CD14-positive monocyte (primary cell): ENCODE results near the gene FOXJ3. TPM values are rescaled to one million over a fixed set of nuclear protein-coding genes. Genes with fewer than 3 reads are reported as not detected.

Source experiments
- DNase-seq, 3 donors: peaks; one replicate each; pipeline ENCODE4 v3.0.0-alpha.2; 2011 to 2022
- H2AFZ ChIP-seq: 2 replicates; pipeline ENCODE4 v1.6.0; 2012; ENCODE audit warnings: mild to moderate bottlenecking, low read depth, low read length, inconsistent platforms; ENCODE audit not compliant: insufficient read depth, poor library complexity, severe bottlenecking
- H3K27ac ChIP-seq, 2 donors: 1 replicate in 1 of 2; 2 replicates in 1 of 2; pipeline ENCODE4 v1.5.1; 2012 to 2013; ENCODE audit warnings: low read length in 2 of 2, control low read depth in 1 of 2, inconsistent platforms in 1 of 2, low read depth in 1 of 2, mild to moderate bottlenecking in 1 of 2
- H3K27me3 ChIP-seq, 2 donors: one replicate each; pipeline versions ENCODE4 v1.6.0 to v1.6.1; 2011 to 2013; ENCODE audit warnings: low read length in 2 of 2; ENCODE audit not compliant: control insufficient read depth in 2 of 2, insufficient read depth in 2 of 2
- H3K36me3 ChIP-seq, 2 donors: replicated peaks in 1 of 2; 1 replicate in 1 of 2; 2 replicates in 1 of 2; pipeline versions ENCODE4 v1.5.1 to v1.6.1; 2012 to 2013; ENCODE audit warnings: low read length in 2 of 2, control low read depth in 1 of 2, inconsistent platforms in 1 of 2, mild to moderate bottlenecking in 1 of 2; ENCODE audit not compliant: insufficient read depth in 2 of 2, control insufficient read depth in 1 of 2
- H3K4me1 ChIP-seq, 2 donors: 1 replicate in 1 of 2; 2 replicates in 1 of 2; pipeline versions ENCODE4 v1.5.1 to v1.6.1; 2012 to 2013; ENCODE audit warnings: low read length in 2 of 2, control low read depth in 1 of 2, inconsistent platforms in 1 of 2, mild to moderate bottlenecking in 1 of 2, moderate library complexity in 1 of 2; ENCODE audit not compliant: insufficient read depth in 2 of 2, control insufficient read depth in 1 of 2
- H3K4me2 ChIP-seq: replicated peaks from 2 replicates; pipeline ENCODE3; 2012; ENCODE audit warnings: low read length, moderate library complexity, mild to moderate bottlenecking; ENCODE audit not compliant: poor library complexity, severe bottlenecking; ENCODE audit errors: extremely low read depth
- H3K4me3 ChIP-seq, 3 experiments: fragments of 200-600 bp in 1 of 3; sonication (generic) in 1 of 3; replicated peaks in 1 of 3; 1 replicate in 2 of 3; 2 replicates in 1 of 3; pipeline ENCODE4 v1.5.1; 2011 to 2013; ENCODE audit warnings: low read length in 3 of 3, mild to moderate bottlenecking in 3 of 3, control low read depth in 2 of 3, low read depth in 2 of 3, inconsistent platforms in 1 of 3, moderate library complexity in 1 of 3
- H3K79me2 ChIP-seq: 2 replicates; pipeline ENCODE4 v1.6.0; 2012; ENCODE audit warnings: mild to moderate bottlenecking, control low read depth, inconsistent platforms, low read length, moderate library complexity; ENCODE audit not compliant: insufficient read depth
- H3K9ac ChIP-seq: 2 replicates; pipeline ENCODE4 v1.6.0; 2017; ENCODE audit warnings: low read length, mild to moderate bottlenecking; ENCODE audit not compliant: insufficient read depth, poor library complexity, severe bottlenecking
- H3K9me3 ChIP-seq, 2 donors: replicated peaks in 1 of 2; 1 replicate in 1 of 2; 2 replicates in 1 of 2; pipeline versions ENCODE4 v1.5.1 to v1.6.1; 2012 to 2013; ENCODE audit warnings: low read length in 2 of 2, control low read depth in 1 of 2; ENCODE audit not compliant: control insufficient read depth in 1 of 2, insufficient read depth in 1 of 2
- H4K20me1 ChIP-seq: 2 replicates; pipeline ENCODE4 v1.6.0; 2012; ENCODE audit warnings: mild to moderate bottlenecking, low read length, control low read depth, moderate library complexity; ENCODE audit not compliant: insufficient read depth
- H3K27ac Mint-ChIP-seq, 7 donors: one replicate each; pipeline ENCODE4 v1.8.0; 2020; ENCODE audit warnings: mild to moderate bottlenecking in 7 of 7, mixed read lengths in 7 of 7, moderate library complexity in 6 of 7, inconsistent platforms in 2 of 7
- H3K27me3 Mint-ChIP-seq, 3 donors: one replicate each; pipeline ENCODE4 v1.8.0; 2021 to 2022; ENCODE audit warnings: low read depth in 3 of 3, mild to moderate bottlenecking in 3 of 3, mixed read lengths in 3 of 3, moderate library complexity in 3 of 3, inconsistent platforms in 1 of 3
- H3K36me3 Mint-ChIP-seq, 2 donors: one replicate each; pipeline ENCODE4 v1.8.0; 2020; ENCODE audit warnings: mixed read lengths in 2 of 2, inconsistent platforms in 1 of 2, mild to moderate bottlenecking in 1 of 2
- H3K4me1 Mint-ChIP-seq: one replicate; pipeline ENCODE4 v1.8.0; 2020; ENCODE audit warnings: mild to moderate bottlenecking, mixed read lengths
- H3K4me3 Mint-ChIP-seq, 2 donors: one replicate each; pipeline ENCODE4 v1.8.0; 2020; ENCODE audit warnings: mild to moderate bottlenecking in 2 of 2, mixed read lengths in 2 of 2, moderate library complexity in 1 of 2
- H3K9me3 Mint-ChIP-seq, 7 donors: one replicate each; pipeline ENCODE4 v1.8.0; 2020 to 2022; ENCODE audit warnings: mixed read lengths in 7 of 7, mild to moderate bottlenecking in 6 of 7, moderate library complexity in 6 of 7, inconsistent platforms in 2 of 7
- CTCF ChIP-seq: fragments of 200-600 bp; IDR thresholded peaks from one replicate; pipeline ENCODE4 v1.8.0; 2022; ENCODE audit warnings: antibody characterized with exemption, mild to moderate bottlenecking
- WGBS: methylation state at CpG from one replicate; pipeline ENCODE4 v1.1.5; 2013; ENCODE audit warnings: missing lambda C conversion rate; ENCODE audit not compliant: insufficient coverage; 5-methylcytosine and 5-hydroxymethylcytosine counted together
- intact Hi-C, 2 donors: fragments of 100-400 bp; cut with micrococcal nuclease; formaldehyde crosslinking; loops; one replicate each; pipeline versions ENCODE4 v1.15.0 to v1.15.1; 2023
- polyA plus RNA-seq, 3 donors: library from polyadenylated mRNA; depleted of rRNA in 1 of 3; unstranded in 2 of 3; stranded (reverse) in 1 of 3; fragments of 300-500 nt in 2 of 3; fragments of >200 nt in 1 of 3; fragmentation: Illumina TruSeq in 2 of 3; gene quantifications; 1 replicate in 2 of 3; 2 replicates in 1 of 3; pipeline ENCODE4 v1.2.3, GENCODE V29; 2012 to 2021

Gene FOXJ3
- polyA plus RNA-seq, 3 donors = 10.2 to 18.5 (median 18.4) TPM

- peaks cover 0 to 7% (median 4%) of the 10 kb centered on the region in 7 donors for H3K9me3 Mint-ChIP-seq
- peak within 1 kb of the TSS in 1 of 3 experiments; percentile 57 for H3K4me3 ChIP-seq
- H3K36me3 ChIP-seq = no peaks in the 10 kb centered on the region
- H3K27me3 ChIP-seq = peaks cover 37 to 46% of the 10 kb centered on the region in 2 donors
- H4K20me1 ChIP-seq = no peaks in the 10 kb centered on the region
- H2AFZ ChIP-seq = peak within 1 kb of the TSS; percentile 53
- peak in 1 of 3 donors; percentile 15 for DNase-seq
- under 1% methylated on average over 100 of the region's 101 CpGs for WGBS
- H3K27me3 Mint-ChIP-seq = peaks cover 34 to 49% (median 44%) of the 10 kb centered on the region in 3 donors
- H3K9me3 ChIP-seq = peaks cover 0 to 5% of the 10 kb centered on the region in 2 donors
- peak within 1 kb of the TSS; percentile 75 to 89 for H3K4me3 Mint-ChIP-seq
- H3K9ac ChIP-seq = no peak within 1 kb of the TSS
- peak within 1 kb of the TSS; percentile 65 for H3K4me2 ChIP-seq
- TF ChIP-seq CTCF = no peak
- peaks cover 9 to 13% of the 10 kb centered on the region in 2 donors for H3K4me1 ChIP-seq
- H3K4me1 Mint-ChIP-seq = peaks cover 8% of the 10 kb centered on the region
- H3K79me2 ChIP-seq = no peaks in the 10 kb centered on the region
- intact Hi-C loops = no loop called here
- H3K27ac ChIP-seq = no peak within 1 kb of the TSS
- H3K36me3 Mint-ChIP-seq = no peaks in the 10 kb centered on the region
- no peak within 1 kb of the TSS for H3K27ac Mint-ChIP-seq
Measured at GRCh38 chr1:42380586-42381279, 45.7 kb upstream of the FOXJ3 start, which contains the start of gene RIMKLA. TSS of gene RIMKLA (plus strand) at chr1:42380792. CDS start at chr1:42380935, 143 bp downstream.

- WGBS = 3% methylated on average over 33 of the region's 34 CpGs
- Mint-ChIP-seq H3K9me3 (peaks cover 0 to 7% (median 4%) of the 10 kb centered on the region in 7 donors), H3K4me1 (peaks cover 8% of the 10 kb centered on the region), H3K27ac (no peak overlapping the region), H3K36me3 (no peaks in the 10 kb centered on the region), H3K27me3 (peaks cover 34 to 49% (median 43%) of the 10 kb centered on the region in 3 donors), H3K4me3 (peak overlapping the region; percentile 75 to 89)
- H3K27me3 ChIP-seq = peaks cover 37 to 46% of the 10 kb centered on the region in 2 donors
- no peaks in the 10 kb centered on the region for H3K36me3 ChIP-seq
- H4K20me1 ChIP-seq = no peaks in the 10 kb centered on the region
- intact Hi-C loops = no loop called here
- H3K4me2 ChIP-seq = peak overlapping the region; percentile 65
- peaks cover 9 to 13% of the 10 kb centered on the region in 2 donors for H3K4me1 ChIP-seq
- peak overlapping the region in 1 of 3 experiments; percentile 57 for H3K4me3 ChIP-seq
- no peak overlapping the region for H3K27ac ChIP-seq
- H3K79me2 ChIP-seq = no peaks in the 10 kb centered on the region
- peaks cover 0 to 5% of the 10 kb centered on the region in 2 donors for H3K9me3 ChIP-seq
- no peak for TF ChIP-seq CTCF
- H2AFZ ChIP-seq = peak overlapping the region; percentile 53
- no peak for DNase-seq
- H3K9ac ChIP-seq = no peak overlapping the region
Measured at GRCh38 chr1:42379794-42380585, 45.0 kb upstream of the FOXJ3 start.
